ENCODE data around the gene SFMBT1. TPM values are rescaled to one million over a fixed set of nuclear protein-coding genes. Genes with fewer than 3 reads are reported as not detected.

The SFMBT1 gene
- total and polyA plus RNA-seq, 2 of the 4 experiments (the other 2 are of a cell fraction) = 1.0 to 1.8 TPM

GRCh38 chr3:53046171-53047170 lies 598 bp upstream of the SFMBT1 start:
- no peak overlapping the region for H4K8ac ChIP-seq (ENCODE audit: low read depth in 2 of 2, low read length in 2 of 2)
- no peak overlapping the region for H3K4ac ChIP-seq (ENCODE audit: low read depth, low read length)
- peak overlapping the region; percentile 87 for H2AK9ac ChIP-seq (replicated peaks; ENCODE audit: low read depth, low read length, poor library complexity)
- H3K27me3 ChIP-seq (ENCODE audit: control insufficient read depth, insufficient read depth, low read length) = peaks cover 20% of the 10 kb centered on the region
- H3K9me3 ChIP-seq (ENCODE audit: control insufficient read depth, insufficient read depth, low read length) = no peaks in the 10 kb centered on the region
- no peak overlapping the region for H2AK5ac ChIP-seq (ENCODE audit: low read depth, low read length)
- H2AFZ ChIP-seq (replicated peaks; ENCODE audit: low read length, poor library complexity) = peak overlapping the region; percentile 95
- no peak overlapping the region for H4K5ac ChIP-seq (ENCODE audit: low read depth, low read length)
- H4K91ac ChIP-seq (ENCODE audit: insufficient read depth, low read depth, low read length) = no peak overlapping the region
- BruUV-seq (replicated peaks) = no TSS peak
- no peaks in the 10 kb centered on the region for H3K9me1 ChIP-seq (ENCODE audit: insufficient read depth, low read length)
- CTCF ChIA-PET = no interaction called here
- H3K36me3 ChIP-seq (ENCODE audit: control insufficient read depth, insufficient read depth, low read length) = no peaks in the 10 kb centered on the region
- peak overlapping the region; percentile 93 for H3K4me3 ChIP-seq (ENCODE audit: insufficient read depth, low read depth, low read length)
- H3K27ac ChIP-seq (ENCODE audit: insufficient read depth, low read length) = no peak overlapping the region
- peaks cover 3 to 10% of the 10 kb centered on the region in 2 experiments; a peak in 2 of 4 replicates for H3K79me1 ChIP-seq (ENCODE audit: low read depth in 1 of 2, low read length in 2 of 2)
- H4K20me1 ChIP-seq (ENCODE audit: insufficient read depth, low read length) = no peaks in the 10 kb centered on the region
- in situ Hi-C loops (cut with MboI; ENCODE audit: low sequenced_read_pairs) = no loop called here
- no peaks in the 10 kb centered on the region for H3K4me1 ChIP-seq (ENCODE audit: control insufficient read depth, insufficient read depth, low read length)
- DNase-seq (peak; percentile 11), ATAC-seq (ENCODE audit: low read depth) (peak; percentile 22)
- 2% methylated on average over 54 of the region's 113 CpGs; no CpG with 5 or more reads in 1 of the 2 experiments for WGBS, 2 experiments (ENCODE audit: extremely low coverage in 2 of 2, insufficient read length in 1 of 2)
- H2BK5ac ChIP-seq (ENCODE audit: low read depth, low read length, poor library complexity, severe bottlenecking) = no peak overlapping the region
- no peak overlapping the region for H3K23ac ChIP-seq (ENCODE audit: low read depth, low read length)
- POLR2A ChIA-PET (ENCODE audit: unreplicated experiment) = no interaction called here
- no peak overlapping the region for H3K56ac ChIP-seq (ENCODE audit: extremely low read depth, insufficient read depth, low read length)
- no peak overlapping the region for H2BK20ac ChIP-seq (ENCODE audit: low read depth, low read length)
- H3K4me2 ChIP-seq (ENCODE audit: low read depth, low read length) = peak overlapping the region; percentile 54
- intact Hi-C loops (cut with micrococcal nuclease) = no loop called here
- dilution Hi-C loops (cut with HindIII; ENCODE audit: low sequenced_read_pairs, unreplicated experiment) = no loop called here
- H2BK15ac ChIP-seq (ENCODE audit: low read depth, low read length) = no peak overlapping the region
- H3K18ac ChIP-seq (ENCODE audit: low read depth, low read length) = no peak overlapping the region
- H3K14ac ChIP-seq (replicated peaks; ENCODE audit: low read depth, low read length) = no peak overlapping the region
- no peak overlapping the region for H3K9ac ChIP-seq (ENCODE audit: low read depth, low read length)
- no peak overlapping the region for H2BK120ac ChIP-seq (ENCODE audit: low read depth, low read length)
- TF ChIP-seq BHLHE40 (IDR thresholded peaks at IDR 0.05; ENCODE audit: low read depth, low read length) (peak; percentile 58; the same call in 1 of the 2 replicates), RCOR1 (IDR thresholded peaks at IDR 0.05; ENCODE audit: insufficient replicate concordance, low read length) (no peak), POLR2A (IDR thresholded peaks at IDR 0.05; ENCODE audit: low read depth, low read length) (no peak), MAFK (IDR thresholded peaks at IDR 0.05; ENCODE audit: low read depth, low read length) (no peak), USF2 (IDR thresholded peaks at IDR 0.05; ENCODE audit: low read depth, low read length) (peak; percentile 63), CHD1 (IDR thresholded peaks at IDR 0.05; ENCODE audit: low read depth, low read length) (no peak), SMC3 (IDR thresholded peaks at IDR 0.05; ENCODE audit: low read depth, low read length) (no peak), MXI1 (IDR thresholded peaks at IDR 0.05; ENCODE audit: borderline replicate concordance, low read depth, low read length) (no peak), RAD21 (IDR thresholded peaks at IDR 0.05; ENCODE audit: low read length) (no peak), CEBPB (IDR thresholded peaks at IDR 0.05; ENCODE audit: low read depth, low read length) (no peak), CTCF (conservative IDR thresholded peaks at IDR 0.05; ENCODE audit: low read depth, low read length) (0 out of 2 replicates have a peak, but pooled peaks have one; percentile 30), NFE2L2 (IDR thresholded peaks at IDR 0.05; ENCODE audit: low read depth, low read length) (no peak), RFX5 (IDR thresholded peaks at IDR 0.05; ENCODE audit: low read depth, low read length) (no peak)
- TF ChIP-seq, protein P1, sequence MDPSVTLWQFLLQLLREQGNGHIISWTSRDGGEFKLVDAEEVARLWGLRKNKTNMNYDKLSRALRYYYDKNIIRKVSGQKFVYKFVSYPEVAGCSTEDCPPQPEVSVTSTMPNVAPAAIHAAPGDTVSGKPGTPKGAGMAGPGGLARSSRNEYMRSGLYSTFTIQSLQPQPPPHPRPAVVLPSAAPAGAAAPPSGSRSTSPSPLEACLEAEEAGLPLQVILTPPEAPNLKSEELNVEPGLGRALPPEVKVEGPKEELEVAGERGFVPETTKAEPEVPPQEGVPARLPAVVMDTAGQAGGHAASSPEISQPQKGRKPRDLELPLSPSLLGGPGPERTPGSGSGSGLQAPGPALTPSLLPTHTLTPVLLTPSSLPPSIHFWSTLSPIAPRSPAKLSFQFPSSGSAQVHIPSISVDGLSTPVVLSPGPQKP (IDR thresholded peaks at IDR 0.05; ENCODE audit: borderline replicate concordance, low read depth, low read length) = no peak

All from IMR-90 (cell line).